ENCODE data around the gene GLIS1.

DNA sequence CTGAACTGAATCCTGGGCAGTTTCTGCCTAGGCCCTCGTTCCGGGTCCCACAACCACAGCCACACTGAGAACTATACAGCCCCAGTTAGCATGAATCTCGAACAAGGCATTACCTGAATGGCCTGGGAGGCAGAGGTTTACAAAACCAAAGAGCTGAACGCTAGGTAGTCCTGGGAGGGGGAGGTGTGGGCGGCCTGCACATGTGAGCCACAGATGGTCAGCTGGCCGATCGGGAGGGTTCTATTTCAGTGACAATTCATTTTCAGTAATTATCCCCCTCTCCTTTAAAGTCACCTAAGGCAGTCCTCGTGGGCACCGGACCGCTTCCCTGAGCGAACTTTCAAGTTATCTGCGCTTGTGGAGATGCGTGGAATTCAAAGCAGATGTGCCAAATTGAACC lies 111.9 kb downstream of the GLIS1 start:
- TF ChIP-seq, protein P1, sequence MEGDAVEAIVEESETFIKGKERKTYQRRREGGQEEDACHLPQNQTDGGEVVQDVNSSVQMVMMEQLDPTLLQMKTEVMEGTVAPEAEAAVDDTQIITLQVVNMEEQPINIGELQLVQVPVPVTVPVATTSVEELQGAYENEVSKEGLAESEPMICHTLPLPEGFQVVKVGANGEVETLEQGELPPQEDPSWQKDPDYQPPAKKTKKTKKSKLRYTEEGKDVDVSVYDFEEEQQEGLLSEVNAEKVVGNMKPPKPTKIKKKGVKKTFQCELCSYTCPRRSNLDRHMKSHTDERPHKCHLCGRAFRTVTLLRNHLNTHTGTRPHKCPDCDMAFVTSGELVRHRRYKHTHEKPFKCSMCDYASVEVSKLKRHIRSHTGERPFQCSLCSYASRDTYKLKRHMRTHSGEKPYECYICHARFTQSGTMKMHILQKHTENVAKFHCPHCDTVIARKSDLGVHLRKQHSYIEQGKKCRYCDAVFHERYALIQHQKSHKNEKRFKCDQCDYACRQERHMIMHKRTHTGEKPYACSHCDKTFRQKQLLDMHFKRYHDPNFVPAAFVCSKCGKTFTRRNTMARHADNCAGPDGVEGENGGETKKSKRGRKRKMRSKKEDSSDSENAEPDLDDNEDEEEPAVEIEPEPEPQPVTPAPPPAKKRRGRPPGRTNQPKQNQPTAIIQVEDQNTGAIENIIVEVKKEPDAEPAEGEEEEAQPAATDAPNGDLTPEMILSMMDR (IDR thresholded peaks at IDR 0.05 in 2 of 3, conservative IDR thresholded peaks at IDR 0.05 in 1 of 3; ENCODE audit: control insufficient read depth in 2 of 3, extremely low read depth in 1 of 3, insufficient read depth in 1 of 3, low read depth in 3 of 3, low read length in 3 of 3): no peak
- TF ChIP-seq CBX5 (IDR thresholded peaks at IDR 0.05; ENCODE audit: low read depth) (no peak), POLR2AphosphoS5 (IDR thresholded peaks at IDR 0.05; ENCODE audit: low read length) (no peak)
- TF ChIP-seq, protein P2, sequence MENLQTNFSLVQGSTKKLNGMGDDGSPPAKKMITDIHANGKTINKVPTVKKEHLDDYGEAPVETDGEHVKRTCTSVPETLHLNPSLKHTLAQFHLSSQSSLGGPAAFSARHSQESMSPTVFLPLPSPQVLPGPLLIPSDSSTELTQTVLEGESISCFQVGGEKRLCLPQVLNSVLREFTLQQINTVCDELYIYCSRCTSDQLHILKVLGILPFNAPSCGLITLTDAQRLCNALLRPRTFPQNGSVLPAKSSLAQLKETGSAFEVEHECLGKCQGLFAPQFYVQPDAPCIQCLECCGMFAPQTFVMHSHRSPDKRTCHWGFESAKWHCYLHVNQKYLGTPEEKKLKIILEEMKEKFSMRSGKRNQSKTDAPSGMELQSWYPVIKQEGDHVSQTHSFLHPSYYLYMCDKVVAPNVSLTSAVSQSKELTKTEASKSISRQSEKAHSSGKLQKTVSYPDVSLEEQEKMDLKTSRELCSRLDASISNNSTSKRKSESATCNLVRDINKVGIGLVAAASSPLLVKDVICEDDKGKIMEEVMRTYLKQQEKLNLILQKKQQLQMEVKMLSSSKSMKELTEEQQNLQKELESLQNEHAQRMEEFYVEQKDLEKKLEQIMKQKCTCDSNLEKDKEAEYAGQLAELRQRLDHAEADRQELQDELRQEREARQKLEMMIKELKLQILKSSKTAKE (IDR thresholded peaks at IDR 0.05; ENCODE audit: low read depth, poor library complexity, severe bottlenecking): no peak
- TF ChIP-seq, protein P3, sequence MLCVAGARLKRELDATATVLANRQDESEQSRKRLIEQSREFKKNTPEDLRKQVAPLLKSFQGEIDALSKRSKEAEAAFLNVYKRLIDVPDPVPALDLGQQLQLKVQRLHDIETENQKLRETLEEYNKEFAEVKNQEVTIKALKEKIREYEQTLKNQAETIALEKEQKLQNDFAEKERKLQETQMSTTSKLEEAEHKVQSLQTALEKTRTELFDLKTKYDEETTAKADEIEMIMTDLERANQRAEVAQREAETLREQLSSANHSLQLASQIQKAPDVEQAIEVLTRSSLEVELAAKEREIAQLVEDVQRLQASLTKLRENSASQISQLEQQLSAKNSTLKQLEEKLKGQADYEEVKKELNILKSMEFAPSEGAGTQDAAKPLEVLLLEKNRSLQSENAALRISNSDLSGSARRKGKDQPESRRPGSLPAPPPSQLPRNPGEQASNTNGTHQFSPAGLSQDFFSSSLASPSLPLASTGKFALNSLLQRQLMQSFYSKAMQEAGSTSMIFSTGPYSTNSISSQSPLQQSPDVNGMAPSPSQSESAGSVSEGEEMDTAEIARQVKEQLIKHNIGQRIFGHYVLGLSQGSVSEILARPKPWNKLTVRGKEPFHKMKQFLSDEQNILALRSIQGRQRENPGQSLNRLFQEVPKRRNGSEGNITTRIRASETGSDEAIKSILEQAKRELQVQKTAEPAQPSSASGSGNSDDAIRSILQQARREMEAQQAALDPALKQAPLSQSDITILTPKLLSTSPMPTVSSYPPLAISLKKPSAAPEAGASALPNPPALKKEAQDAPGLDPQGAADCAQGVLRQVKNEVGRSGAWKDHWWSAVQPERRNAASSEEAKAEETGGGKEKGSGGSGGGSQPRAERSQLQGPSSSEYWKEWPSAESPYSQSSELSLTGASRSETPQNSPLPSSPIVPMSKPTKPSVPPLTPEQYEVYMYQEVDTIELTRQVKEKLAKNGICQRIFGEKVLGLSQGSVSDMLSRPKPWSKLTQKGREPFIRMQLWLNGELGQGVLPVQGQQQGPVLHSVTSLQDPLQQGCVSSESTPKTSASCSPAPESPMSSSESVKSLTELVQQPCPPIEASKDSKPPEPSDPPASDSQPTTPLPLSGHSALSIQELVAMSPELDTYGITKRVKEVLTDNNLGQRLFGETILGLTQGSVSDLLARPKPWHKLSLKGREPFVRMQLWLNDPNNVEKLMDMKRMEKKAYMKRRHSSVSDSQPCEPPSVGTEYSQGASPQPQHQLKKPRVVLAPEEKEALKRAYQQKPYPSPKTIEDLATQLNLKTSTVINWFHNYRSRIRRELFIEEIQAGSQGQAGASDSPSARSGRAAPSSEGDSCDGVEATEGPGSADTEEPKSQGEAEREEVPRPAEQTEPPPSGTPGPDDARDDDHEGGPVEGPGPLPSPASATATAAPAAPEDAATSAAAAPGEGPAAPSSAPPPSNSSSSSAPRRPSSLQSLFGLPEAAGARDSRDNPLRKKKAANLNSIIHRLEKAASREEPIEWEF (IDR thresholded peaks at IDR 0.05; ENCODE audit: insufficient replicate concordance, low read depth, low read length): no peak

Data from GM12878 (cell line).